ENCODE data around the gene UNC79.

UNC79 gene

DNA sequence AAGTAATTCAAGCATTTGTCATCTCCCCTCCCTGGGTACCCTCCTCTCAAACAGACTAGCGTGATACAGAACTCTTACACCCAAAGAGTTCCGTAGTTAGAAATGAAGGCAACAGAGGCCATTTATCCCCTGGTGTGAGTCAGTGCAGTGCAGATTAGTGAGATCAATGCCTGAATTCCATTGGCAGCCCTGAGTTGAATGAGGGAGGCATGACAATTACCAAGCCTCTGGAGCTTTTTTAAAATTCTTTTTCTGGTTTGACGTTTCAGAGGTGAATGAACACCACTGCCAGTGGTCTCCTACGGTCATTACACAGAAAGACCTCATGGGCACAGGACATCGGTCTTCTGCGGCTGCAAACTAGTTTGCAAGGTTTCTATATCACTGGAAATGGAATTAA, 263.2 kb downstream of the UNC79 start:
- DNase-seq (ENCODE audit: low read depth): no peak
- TF ChIP-seq, protein P1, sequence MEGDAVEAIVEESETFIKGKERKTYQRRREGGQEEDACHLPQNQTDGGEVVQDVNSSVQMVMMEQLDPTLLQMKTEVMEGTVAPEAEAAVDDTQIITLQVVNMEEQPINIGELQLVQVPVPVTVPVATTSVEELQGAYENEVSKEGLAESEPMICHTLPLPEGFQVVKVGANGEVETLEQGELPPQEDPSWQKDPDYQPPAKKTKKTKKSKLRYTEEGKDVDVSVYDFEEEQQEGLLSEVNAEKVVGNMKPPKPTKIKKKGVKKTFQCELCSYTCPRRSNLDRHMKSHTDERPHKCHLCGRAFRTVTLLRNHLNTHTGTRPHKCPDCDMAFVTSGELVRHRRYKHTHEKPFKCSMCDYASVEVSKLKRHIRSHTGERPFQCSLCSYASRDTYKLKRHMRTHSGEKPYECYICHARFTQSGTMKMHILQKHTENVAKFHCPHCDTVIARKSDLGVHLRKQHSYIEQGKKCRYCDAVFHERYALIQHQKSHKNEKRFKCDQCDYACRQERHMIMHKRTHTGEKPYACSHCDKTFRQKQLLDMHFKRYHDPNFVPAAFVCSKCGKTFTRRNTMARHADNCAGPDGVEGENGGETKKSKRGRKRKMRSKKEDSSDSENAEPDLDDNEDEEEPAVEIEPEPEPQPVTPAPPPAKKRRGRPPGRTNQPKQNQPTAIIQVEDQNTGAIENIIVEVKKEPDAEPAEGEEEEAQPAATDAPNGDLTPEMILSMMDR (IDR thresholded peaks at IDR 0.05; ENCODE audit: low read length, missing control alignments): no peak
- no peak overlapping the region for H3K4me3 ChIP-seq (replicated peaks; ENCODE audit: low read depth, low read length)

DNA sequence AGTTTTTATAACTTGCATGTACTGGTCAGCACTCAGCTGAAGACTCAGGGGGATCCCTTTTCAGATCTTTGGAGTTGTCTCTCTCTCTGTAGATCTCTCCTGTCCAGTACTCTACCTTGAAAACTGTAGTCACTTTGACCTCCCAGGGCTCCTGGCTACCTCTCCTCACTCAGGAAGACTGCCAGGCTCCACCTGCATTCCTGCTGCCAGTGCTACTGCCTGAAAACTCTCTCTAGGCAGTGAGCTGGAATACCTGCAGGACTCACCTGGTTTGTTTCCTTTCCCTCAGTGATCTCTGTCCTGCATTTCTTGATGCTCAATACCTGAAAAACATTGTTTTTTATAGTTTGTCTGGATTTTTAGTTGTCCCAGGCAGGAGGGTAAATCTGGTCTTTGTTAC, 270.2 kb downstream of the UNC79 start:
- no peak for DNase-seq (ENCODE audit: low read depth)
- no peak overlapping the region for H3K4me3 ChIP-seq (replicated peaks; ENCODE audit: low read depth, low read length)
- TF ChIP-seq, protein P1 (IDR thresholded peaks at IDR 0.05; ENCODE audit: low read length, missing control alignments): no peak

DNA sequence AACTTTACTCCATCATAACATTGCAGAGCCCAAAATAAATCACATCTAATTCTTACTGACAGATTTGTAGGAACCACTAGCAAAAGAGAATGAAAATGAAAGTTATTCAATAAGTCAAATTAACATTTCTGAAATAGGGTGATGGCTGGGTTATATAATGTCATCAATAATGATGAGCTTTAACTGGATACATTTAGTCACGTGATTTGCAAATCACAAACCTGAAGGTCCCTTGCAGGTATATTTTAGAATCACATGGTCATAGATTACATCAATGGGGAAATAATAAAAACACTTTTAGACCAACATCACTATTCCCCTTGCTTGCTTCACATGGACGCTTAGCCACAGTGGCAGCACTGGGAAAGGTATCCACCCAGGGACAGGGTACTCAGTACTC, 270.8 kb downstream of the UNC79 start:
- no peak for DNase-seq (ENCODE audit: low read depth)
- TF ChIP-seq, protein P1 (IDR thresholded peaks at IDR 0.05; ENCODE audit: low read length, missing control alignments): no peak
- H3K4me3 ChIP-seq (replicated peaks; ENCODE audit: low read depth, low read length): no peak overlapping the region

DNA sequence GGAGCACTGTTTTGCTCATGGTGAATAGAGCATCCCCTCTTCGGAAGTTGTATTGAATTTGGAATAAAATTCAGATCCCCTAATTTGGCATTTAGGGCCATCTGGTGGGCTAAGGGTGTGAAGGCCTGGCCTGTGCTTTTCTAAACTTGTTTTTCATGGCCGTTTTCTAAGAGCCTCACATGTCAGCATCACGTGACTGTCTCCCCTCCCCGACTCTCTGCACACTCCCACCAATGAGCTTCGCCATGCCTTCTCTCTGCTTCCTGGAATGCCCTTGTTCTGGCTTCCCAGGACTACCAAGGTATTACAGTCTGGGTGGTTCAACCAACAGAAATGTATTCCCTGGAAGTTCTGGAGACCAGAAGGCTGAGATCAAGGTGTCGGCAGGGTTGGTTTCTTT, 272.2 kb downstream of the UNC79 start:
- TF ChIP-seq, protein P1 (IDR thresholded peaks at IDR 0.05; ENCODE audit: low read length, missing control alignments): no peak
- no peak overlapping the region for H3K4me3 ChIP-seq (replicated peaks; ENCODE audit: low read depth, low read length)
- no peak for DNase-seq (ENCODE audit: low read depth)

DNA sequence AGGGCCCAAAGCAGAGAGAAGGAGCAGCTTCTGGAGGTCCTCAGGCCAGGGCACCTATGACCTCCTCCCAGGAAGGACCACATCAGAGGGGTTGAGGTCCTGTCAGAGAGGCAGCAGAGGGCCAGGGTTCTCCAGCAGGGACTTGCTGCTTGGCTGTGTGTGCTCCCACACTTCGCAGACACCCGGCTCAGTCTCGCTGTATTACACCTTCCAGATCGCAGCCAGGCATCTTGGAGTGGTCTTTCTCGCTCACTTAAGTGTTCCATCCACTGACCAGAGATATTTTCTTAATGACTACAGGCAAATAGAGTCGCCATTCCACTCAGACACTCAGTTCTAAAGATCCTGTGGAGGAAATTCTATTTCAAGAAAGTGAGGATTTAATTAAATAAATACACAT, 273.2 kb downstream of the UNC79 start:
- H3K4me3 ChIP-seq (replicated peaks; ENCODE audit: low read depth, low read length): no peak overlapping the region
- TF ChIP-seq, protein P1 (IDR thresholded peaks at IDR 0.05; ENCODE audit: low read length, missing control alignments): no peak
- no peak for DNase-seq (ENCODE audit: low read depth)

DNA sequence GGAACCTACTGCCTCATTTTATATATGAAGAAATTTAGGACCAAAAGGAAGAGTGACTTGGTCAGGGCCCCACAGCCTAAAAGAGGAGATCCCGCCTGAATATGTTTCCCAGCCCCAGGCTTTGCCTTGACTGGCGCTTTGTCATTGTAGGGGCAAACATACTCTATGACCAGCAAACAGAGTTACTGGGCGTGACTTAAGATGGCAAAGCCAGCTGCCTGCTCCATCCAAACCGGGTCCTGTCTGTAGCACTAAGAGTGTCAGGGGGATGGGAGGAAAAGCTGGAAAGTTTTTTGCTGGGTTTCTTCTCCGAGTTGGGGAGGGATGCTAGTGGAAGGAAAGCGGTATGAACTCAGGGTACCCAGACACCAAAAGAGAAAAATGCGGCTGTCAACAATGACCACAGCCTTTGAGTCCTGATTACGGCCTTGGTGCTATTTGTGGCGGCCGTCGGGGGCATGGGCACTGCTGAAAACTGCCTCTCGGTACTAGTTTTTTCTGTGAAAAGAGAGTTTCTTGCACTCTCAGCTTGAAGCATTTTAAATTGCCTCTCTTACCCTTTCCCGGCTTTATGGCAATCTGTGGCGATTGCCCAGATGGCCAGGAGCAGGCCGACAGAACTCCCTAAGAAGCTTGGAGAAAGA, 274.9 kb downstream of the UNC79 start:
- no peak for DNase-seq (ENCODE audit: low read depth)
- H3K4me3 ChIP-seq (replicated peaks; ENCODE audit: low read depth, low read length): no peak overlapping the region
- TF ChIP-seq, protein P1 (IDR thresholded peaks at IDR 0.05; ENCODE audit: low read length, missing control alignments): no peak

DNA sequence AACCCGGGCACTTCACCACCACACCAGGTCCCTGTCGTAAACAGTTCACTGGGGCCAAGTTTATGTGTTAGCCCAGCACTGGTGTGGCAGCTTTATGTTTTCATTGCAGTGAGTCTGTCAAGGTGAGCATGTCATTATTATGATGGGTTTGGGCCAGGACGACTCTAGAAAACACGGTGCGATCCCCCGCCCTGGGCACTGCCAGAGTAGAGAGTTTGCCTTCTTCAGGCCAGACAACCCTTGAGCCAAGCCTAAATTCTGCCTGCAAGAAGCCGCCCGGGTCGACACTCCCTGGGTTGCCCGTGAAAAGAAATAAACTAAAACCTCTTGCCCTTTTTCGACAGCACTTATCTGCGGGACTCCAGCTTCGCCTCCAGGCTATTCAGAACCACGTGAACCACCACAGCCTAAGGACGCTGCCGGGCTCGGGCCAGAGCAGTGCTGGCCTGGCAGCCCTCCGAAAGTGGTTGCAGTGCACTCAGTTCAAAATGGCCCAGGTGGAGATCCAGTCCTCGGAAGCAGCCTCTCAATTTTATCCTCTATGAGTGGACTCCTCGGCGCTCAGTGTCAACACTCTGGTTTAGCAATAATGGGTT, 275.7 kb downstream of the UNC79 start:
- no peak overlapping the region for H3K4me3 ChIP-seq (replicated peaks; ENCODE audit: low read depth, low read length)
- no peak for DNase-seq (ENCODE audit: low read depth)
- TF ChIP-seq, protein P1 (IDR thresholded peaks at IDR 0.05; ENCODE audit: low read length, missing control alignments): no peak
